K562 (cell line): ENCODE results near the gene TRIM10.

Experiments used
- CBFA2T2 ChIP-seq: fragments of 450-650 bp; conservative IDR thresholded peaks from 2 replicates; pipeline ENCODE4 v1.6.1; 2017; ENCODE audit warnings: mild to moderate bottlenecking
- CHD2 ChIP-seq: IDR thresholded peaks from 2 replicates; pipeline ENCODE4 v1.6.1; 2011; ENCODE audit warnings: low read depth, low read length
- CTCF ChIP-seq, 3 experiments: IDR thresholded peaks in 2 of 3; conservative IDR thresholded peaks in 1 of 3; 2 replicates each; pipeline ENCODE4 v1.5.1; 2011 to 2012; ENCODE audit warnings: low read length in 3 of 3, mild to moderate bottlenecking in 3 of 3, control low read depth in 2 of 3, improper control_type of control experiment in 1 of 3, inconsistent platforms in 1 of 3, low read depth in 1 of 3, mixed read lengths in 1 of 3, moderate library complexity in 1 of 3; ENCODE audit not compliant: insufficient read depth in 2 of 3
- EGR1 ChIP-seq: fragments of 450-650 bp; conservative IDR thresholded peaks from 2 replicates; pipeline ENCODE4 v1.6.1; 2017; ENCODE audit warnings: mild to moderate bottlenecking
- FOS ChIP-seq: IDR thresholded peaks from 3 replicates; pipeline ENCODE4 v1.6.1; 2011; ENCODE audit not compliant: insufficient read length; ENCODE audit errors: extremely low read depth
- IRF9 ChIP-seq: fragments of 450-650 bp; IDR thresholded peaks from 2 replicates; pipeline ENCODE4 v1.6.1; 2016; ENCODE audit warnings: missing biosample characterization, missing genetic modification characterization
- MNT ChIP-seq, 2 experiments: fragments of 450-650 bp; conservative IDR thresholded peaks; 2 replicates each; pipeline ENCODE4 v1.6.1; 2017; ENCODE audit warnings: mild to moderate bottlenecking in 2 of 2, moderate library complexity in 2 of 2
- RCOR1 ChIP-seq, 2 experiments: IDR thresholded peaks; 2 replicates each; pipeline ENCODE4 v1.6.1; 2012; ENCODE audit warnings: low read depth in 2 of 2, low read length in 2 of 2, borderline replicate concordance in 1 of 2, improper control_type of control experiment in 1 of 2
- REST ChIP-seq, 2 experiments: fragments of 450-650 bp; formaldehyde crosslinking in 1 of 2; IDR thresholded peaks; 2 replicates each; pipeline versions ENCODE4 v1.4.0 to v1.6.1; 2014 to 2020; ENCODE audit warnings: mild to moderate bottlenecking in 2 of 2, borderline replicate concordance in 1 of 2, low read depth in 1 of 2
- RFX5 ChIP-seq: IDR thresholded peaks from 2 replicates; pipeline ENCODE4 v1.6.1; 2011; ENCODE audit warnings: low read depth, mild to moderate bottlenecking, improper control_type of control experiment, low read length
- ZNF24 ChIP-seq: fragments of 450-650 bp; IDR thresholded peaks from 2 replicates; pipeline ENCODE4 v1.6.1; 2016

GRCh38 chr6:30127238-30128093 is 33.5 kb downstream of the TRIM10 start:
- TF ChIP-seq MNT (conservative IDR thresholded peaks at IDR 0.05) (no peak), CBFA2T2 (no peak), IRF9 (tag) (no peak), EGR1 (no peak), RCOR1 (IDR thresholded peaks at IDR 0.05; ENCODE audit: borderline replicate concordance in 1 of 2, low read depth in 2 of 2, low read length in 2 of 2) (no peak), RFX5 (no peak), CTCF (IDR thresholded peaks at IDR 0.05 in 2 of 3, conservative IDR thresholded peaks at IDR 0.05 in 1 of 3; ENCODE audit: insufficient read depth in 2 of 3, low read depth in 1 of 3, low read length in 3 of 3) (no peak), ZNF24 (no peak), REST (IDR thresholded peaks at IDR 0.05; ENCODE audit: borderline replicate concordance) (no peak), REST (CRISPR knock-in tag; IDR thresholded peaks at IDR 0.05; ENCODE audit: low read depth) (no peak), FOS (no peak), CHD2 (no peak)
